ENCODE results near the gene CALHM2. TPM values are rescaled to one million over a fixed set of nuclear protein-coding genes. Genes with fewer than 3 reads are reported as not detected.

Gene CALHM2
- total RNA-seq, 1 donor from 2014 or later = 0.25 TPM

DNA sequence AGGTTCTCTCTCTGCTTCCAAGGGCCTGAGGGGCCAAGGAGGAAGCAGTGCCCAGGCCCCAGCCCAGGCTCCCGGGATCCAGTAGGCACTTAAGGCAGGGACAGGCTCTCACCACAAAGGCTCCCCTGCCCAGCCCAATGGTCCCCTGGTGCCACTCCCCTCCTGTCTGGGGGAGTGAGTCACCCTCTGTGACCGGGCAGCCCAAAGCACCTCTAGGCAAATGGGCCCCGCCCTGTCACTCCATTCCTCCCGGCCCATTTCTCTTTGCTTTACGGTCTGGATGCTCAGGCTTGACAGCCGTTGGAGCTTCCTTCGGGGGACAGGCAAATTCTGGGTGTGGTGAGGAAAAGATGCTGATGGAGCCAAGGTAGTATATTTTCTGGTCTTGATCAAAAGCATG is 27.0 kb upstream of the CALHM2 start, which contains the start of gene CALHM3:
Gene CALHM3, minus strand, starts transcription at position 106 of the 400 bp plus-strand sequence. CDS start 208 bp downstream, outside the sequence.
- Histone ChIP-seq H3K36me3 (ENCODE audit: control insufficient read depth, insufficient read depth, low read length) (no peaks in the 10 kb centered on the region), H3K4me3 (ENCODE audit: low read depth, low read length) (no peak within 1 kb of the TSS), H3K27me3 (ENCODE audit: control insufficient read depth, insufficient read depth, low read length) (no peaks in the 10 kb centered on the region)
- TF ChIP-seq CTCF (IDR thresholded peaks at IDR 0.05; ENCODE audit: insufficient read depth, low read length, poor library complexity, severe bottlenecking) = no peak
- DNase-seq (ENCODE audit: low read depth) = no peak

DNA sequence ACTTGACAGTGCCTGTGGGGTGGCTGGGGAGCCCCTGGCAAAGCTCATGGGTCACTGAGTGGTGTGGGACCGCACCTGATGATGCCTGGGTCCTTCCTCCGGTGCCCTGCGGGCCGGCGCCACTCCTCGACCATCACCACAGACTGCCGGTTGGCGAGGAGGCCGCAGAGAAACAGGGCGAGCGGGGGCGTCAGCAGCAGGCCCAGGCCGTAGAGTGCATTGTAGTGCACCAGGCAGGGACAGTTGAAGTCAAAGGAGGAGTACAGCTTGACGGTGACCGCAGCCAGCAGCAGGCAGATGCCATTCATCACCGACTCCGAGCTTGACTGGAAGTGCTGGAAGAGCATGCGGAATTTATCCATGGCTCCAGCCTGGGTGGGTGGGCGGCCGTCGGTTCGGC is 26.5 kb upstream of the CALHM2 start:
- TF ChIP-seq CTCF (IDR thresholded peaks at IDR 0.05; ENCODE audit: insufficient read depth, low read length, poor library complexity, severe bottlenecking) = no peak
- Histone ChIP-seq H3K27me3 (ENCODE audit: control insufficient read depth, insufficient read depth, low read length) (no peaks in the 10 kb centered on the region), H3K36me3 (ENCODE audit: control insufficient read depth, insufficient read depth, low read length) (no peaks in the 10 kb centered on the region), H3K4me3 (ENCODE audit: low read depth, low read length) (no peak overlapping the region)
- no peak for DNase-seq (ENCODE audit: low read depth)

- Histone ChIP-seq H3K36me3 (ENCODE audit: control insufficient read depth, insufficient read depth, low read length) (no peaks in the 10 kb centered on the region), H3K4me3 (ENCODE audit: low read depth, low read length) (no peak overlapping the region), H3K27me3 (ENCODE audit: control insufficient read depth, insufficient read depth, low read length) (peaks cover 4% of the 10 kb centered on the region)
- DNase-seq (ENCODE audit: low read depth) = no peak
- TF ChIP-seq CTCF (IDR thresholded peaks at IDR 0.05; ENCODE audit: insufficient read depth, low read length, poor library complexity, severe bottlenecking) = peak; percentile 41
These were observed 24.0 kb upstream of the CALHM2 start for GRCh38 chr10:103476046-103476768.

GRCh38 chr10:103475437-103475836 is 23.3 kb upstream of the CALHM2 start:
- Histone ChIP-seq H3K27me3 (ENCODE audit: control insufficient read depth, insufficient read depth, low read length) (peaks cover 4% of the 10 kb centered on the region), H3K36me3 (ENCODE audit: control insufficient read depth, insufficient read depth, low read length) (no peaks in the 10 kb centered on the region), H3K4me3 (ENCODE audit: low read depth, low read length) (no peak overlapping the region)
- DNase-seq (ENCODE audit: low read depth) = no peak
- no peak for TF ChIP-seq CTCF (IDR thresholded peaks at IDR 0.05; ENCODE audit: insufficient read depth, low read length, poor library complexity, severe bottlenecking)

DNA sequence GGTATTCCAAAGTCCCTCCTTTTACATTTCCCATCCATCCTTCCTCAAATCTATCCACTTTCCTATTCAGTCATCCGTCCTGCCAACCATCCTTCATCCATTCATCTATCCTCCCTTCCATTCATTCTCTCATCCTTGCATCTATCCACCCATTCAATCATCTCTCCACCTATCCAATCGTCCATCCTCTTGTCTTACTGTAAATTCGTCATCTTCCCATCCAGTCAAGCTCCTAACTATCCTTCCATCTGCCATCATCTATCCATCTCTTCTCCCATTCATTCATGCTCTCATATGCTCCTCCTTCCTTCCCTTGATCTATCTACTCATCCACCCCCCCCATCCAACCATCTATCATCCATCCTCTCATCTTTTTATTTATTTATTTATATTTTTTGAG is 21.9 kb upstream of the CALHM2 start:
- H3K27me3 ChIP-seq (ENCODE audit: control insufficient read depth, insufficient read depth, low read length) = peaks cover 4% of the 10 kb centered on the region
- TF ChIP-seq CTCF (IDR thresholded peaks at IDR 0.05; ENCODE audit: insufficient read depth, low read length, poor library complexity, severe bottlenecking) = no peak
- H3K36me3 ChIP-seq (ENCODE audit: control insufficient read depth, insufficient read depth, low read length) = no peaks in the 10 kb centered on the region
- H3K4me3 ChIP-seq (ENCODE audit: low read depth, low read length) = no peak overlapping the region
- DNase-seq (ENCODE audit: low read depth) = no peak

DNA sequence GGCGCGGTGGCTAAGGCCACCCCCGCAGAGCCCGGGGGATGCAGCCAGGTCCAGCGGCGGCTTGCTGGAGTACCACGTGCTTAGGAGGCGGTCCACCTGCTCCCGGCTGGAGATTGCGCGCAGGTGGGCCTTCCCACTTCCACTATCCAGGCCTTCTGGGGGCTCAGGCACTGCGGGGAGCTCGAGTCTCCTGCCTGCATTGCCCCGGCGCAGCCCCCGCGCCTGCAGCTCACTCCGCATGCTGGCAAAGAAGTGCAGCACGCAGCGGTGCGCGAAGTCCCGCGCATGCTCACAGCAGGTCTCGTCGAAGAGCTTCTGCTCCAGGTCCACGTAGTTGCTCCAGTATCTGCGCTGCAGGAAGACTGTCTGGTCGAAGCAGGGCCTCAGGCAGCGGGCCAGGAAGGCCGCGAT is 21.1 kb upstream of the CALHM2 start:
- DNase-seq (ENCODE audit: low read depth) = no peak
- peaks cover 4% of the 10 kb centered on the region for H3K27me3 ChIP-seq (ENCODE audit: control insufficient read depth, insufficient read depth, low read length)
- H3K36me3 ChIP-seq (ENCODE audit: control insufficient read depth, insufficient read depth, low read length) = no peaks in the 10 kb centered on the region
- TF ChIP-seq CTCF (IDR thresholded peaks at IDR 0.05; ENCODE audit: insufficient read depth, low read length, poor library complexity, severe bottlenecking) = no peak
- no peak overlapping the region for H3K4me3 ChIP-seq (ENCODE audit: low read depth, low read length)
